Measurements from ENCODE around the gene TCFL5.
"Not testable (repeated sequence)": the region's sequence is repeated elsewhere in the genome, so short reads cannot be mapped to it uniquely, and the experiment has no call there.

Gene TCFL5

GRCh38 chr20:62852841-62853240, 8.8 kb downstream of the TCFL5 start:
- DNase-seq: no peak

- DNase-seq: no peak
These were observed 9.4 kb downstream of the TCFL5 start for GRCh38 chr20:62852196-62852595.

GRCh38 chr20:62850333-62850974, 11.2 kb downstream of the TCFL5 start:
- no peak for DNase-seq

- DNase-seq: no peak
These were observed 12.2 kb downstream of the TCFL5 start for GRCh38 chr20:62849431-62849830.

- not testable (repeated sequence) for DNase-seq
These were observed 12.7 kb downstream of the TCFL5 start for GRCh38 chr20:62848917-62849316.

GRCh38 chr20:62846166-62846890, 15.3 kb downstream of the TCFL5 start:
- no peak for DNase-seq

GRCh38 chr20:62845416-62846160, 16.0 kb downstream of the TCFL5 start:
- no peak for DNase-seq

- no peak for DNase-seq
These were observed 17.4 kb downstream of the TCFL5 start for GRCh38 chr20:62844182-62844581.

GRCh38 chr20:62843656-62844055, 18.0 kb downstream of the TCFL5 start:
- no peak for DNase-seq

- no peak for DNase-seq
These were observed 19.9 kb downstream of the TCFL5 start for GRCh38 chr20:62841705-62842212.

GRCh38 chr20:62840244-62841197, 21.1 kb downstream of the TCFL5 start:
- peak; percentile 38 for DNase-seq

GRCh38 chr20:62839816-62840215, 21.8 kb downstream of the TCFL5 start:
- DNase-seq: no peak

- no peak for DNase-seq
These were observed 22.4 kb downstream of the TCFL5 start for GRCh38 chr20:62839261-62839660.

- peak; percentile 87 for DNase-seq
These were observed 23.3 kb downstream of the TCFL5 start for GRCh38 chr20:62838128-62838891.

GRCh38 chr20:62837790-62838127, 23.9 kb downstream of the TCFL5 start:
- DNase-seq: no peak

- DNase-seq: no peak
These were observed 24.6 kb downstream of the TCFL5 start for GRCh38 chr20:62836967-62837490.

- DNase-seq: no peak
These were observed 25.4 kb downstream of the TCFL5 start for GRCh38 chr20:62835931-62836861.

GRCh38 chr20:62834967-62835730, 26.5 kb downstream of the TCFL5 start:
- DNase-seq: no peak

GRCh38 chr20:62832951-62833391, 28.7 kb downstream of the TCFL5 start:
- no peak for DNase-seq

Measured in NCI-H345 (cell line).